NT2/D1 (cell line): ENCODE results near the gene B9D1.

Source experiments
- YY1 ChIP-seq: IDR thresholded peaks from 2 replicates; pipeline ENCODE4 v1.6.1; 2011; ENCODE audit not compliant: insufficient read length, insufficient read depth
- ZNF274 ChIP-seq: IDR thresholded peaks from 2 replicates; pipeline ENCODE4 v1.6.1; 2011; ENCODE audit warnings: mild to moderate bottlenecking, low read depth, low read length

- TF ChIP-seq ZNF274 (no peak), YY1 (no peak)
Measured at GRCh38 chr17:19299866-19300265, 62.7 kb downstream of the B9D1 start.
